Measurements from ENCODE around the gene ENOX1.
A peak's percentile ranks its signal among the peaks of the same experiment; 100 is the strongest.

The ENOX1 gene

DNA sequence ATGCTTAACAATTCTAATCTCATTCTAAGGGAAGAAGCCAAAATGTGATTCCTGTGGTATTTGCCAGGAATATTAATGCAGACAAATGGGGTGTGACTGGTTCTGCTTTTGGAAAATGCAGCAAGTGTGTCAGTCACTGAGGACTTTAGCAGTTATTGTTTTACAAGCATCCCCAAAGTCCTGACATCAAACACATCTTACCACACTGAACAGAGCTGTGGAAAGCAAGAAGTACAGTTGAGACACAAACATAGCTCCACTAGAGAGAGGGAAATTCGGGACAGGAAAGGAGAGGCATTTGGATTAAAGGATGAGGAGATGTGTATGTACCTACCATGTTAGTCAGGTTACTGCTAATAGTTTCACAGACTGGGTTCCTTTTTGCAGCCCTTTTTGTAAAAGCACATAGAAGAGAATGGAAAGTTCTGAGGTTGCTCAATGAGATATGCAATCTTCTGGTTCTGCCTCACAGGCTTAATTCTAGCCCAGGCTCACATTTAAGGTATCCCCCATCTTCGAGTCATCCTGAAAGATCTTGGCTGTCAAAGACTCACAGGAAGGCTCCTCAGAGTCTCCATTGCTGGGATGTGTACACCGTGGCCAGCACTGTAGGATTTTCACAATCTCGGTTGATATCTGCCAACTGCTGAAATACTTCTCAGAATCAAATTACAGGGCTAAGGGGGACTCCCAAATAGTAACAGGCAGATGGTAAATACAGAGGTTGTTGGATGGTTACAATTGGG lies 446.8 kb downstream of the ENOX1 start:
- DNase-seq, result peak; percentile 57

DNA sequence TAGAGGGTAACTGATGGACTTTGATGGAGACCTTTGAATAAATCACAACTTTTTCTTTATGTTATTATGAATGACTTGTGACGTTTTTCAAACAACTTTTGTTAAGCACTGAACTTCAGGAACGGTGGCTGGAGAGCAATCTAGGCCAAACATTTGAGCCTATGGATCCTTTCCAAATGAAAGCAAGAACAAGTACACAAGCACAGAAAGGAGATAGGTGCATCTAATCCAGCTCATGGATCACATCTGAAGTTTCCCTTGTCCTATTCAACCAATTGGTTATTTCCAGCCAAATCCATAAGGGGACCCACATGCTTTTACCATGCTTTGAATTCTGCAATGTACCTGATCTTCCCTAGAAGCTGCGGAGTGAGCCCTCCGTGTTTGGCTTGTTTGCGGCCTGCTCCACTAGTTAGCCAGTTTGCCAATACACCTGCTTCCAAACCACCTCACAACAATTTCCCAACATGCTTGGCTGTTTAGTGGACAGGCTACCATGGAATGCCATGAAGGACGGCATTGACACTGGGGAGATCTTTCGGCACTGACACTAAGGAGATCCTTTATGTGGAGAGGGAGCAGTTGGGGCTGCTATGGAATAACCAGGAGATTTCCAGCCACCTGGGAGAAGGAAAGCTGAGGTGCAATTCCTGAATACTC lies 447.5 kb downstream of the ENOX1 start:
- no peak for DNase-seq

DNA sequence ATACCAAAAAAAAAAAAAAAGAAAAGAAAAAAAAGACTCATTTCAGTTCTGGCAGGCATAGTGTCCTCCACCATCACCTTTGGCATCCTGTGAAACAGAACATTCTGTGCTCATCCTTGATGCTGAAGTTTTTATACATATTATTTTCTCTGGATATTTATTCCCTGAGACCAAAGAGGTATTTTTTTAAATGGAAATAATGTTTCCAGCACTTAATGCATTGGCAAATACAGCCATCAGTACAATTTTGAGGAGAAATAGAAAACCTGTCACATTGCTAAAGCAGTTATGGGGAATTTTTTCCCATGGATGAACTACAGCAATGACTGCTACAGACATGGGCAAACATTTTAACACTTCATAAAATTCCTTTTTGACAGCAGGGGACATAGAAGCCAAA lies 451.0 kb downstream of the ENOX1 start:
- DNase-seq, result no peak

DNA sequence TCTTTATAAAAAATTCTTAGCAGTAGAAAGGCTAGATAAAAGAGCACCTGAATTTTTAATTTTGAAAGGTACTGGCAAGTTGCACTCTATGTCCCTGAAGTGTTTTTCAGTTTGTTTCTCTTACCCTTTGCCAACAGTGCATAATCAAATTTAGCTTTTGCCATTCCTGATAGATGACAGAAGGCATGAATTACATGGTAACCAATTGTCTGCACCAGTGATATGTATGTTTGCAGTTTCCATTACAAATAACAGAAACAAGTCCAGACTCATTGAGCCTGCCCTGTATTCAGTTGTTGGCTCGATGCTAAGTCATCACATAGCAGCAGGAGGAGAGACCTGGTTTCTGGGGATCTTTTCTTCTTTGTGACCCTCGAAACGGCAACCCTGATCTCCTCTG lies 453.6 kb downstream of the ENOX1 start:
- DNase-seq, result no peak

DNA sequence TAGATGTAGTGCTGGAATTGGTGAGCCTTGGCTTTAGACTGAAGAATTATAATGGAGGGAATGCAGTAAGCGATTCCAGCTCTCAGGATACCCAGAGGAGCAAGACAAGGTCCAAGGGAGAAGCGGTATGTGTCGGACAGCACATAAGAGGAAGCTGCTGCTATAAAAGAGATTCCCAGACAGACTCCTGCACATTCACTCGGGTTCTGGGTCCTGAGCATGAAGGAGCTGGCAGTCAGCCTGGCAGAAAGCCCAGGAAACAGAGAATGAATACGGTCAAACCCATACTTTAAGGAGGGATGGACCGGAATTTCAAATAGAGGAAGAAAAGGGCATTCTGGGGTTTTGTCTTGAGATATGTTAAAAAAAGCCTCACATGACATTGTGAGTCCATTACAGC lies 455.1 kb downstream of the ENOX1 start:
- peak; percentile 44 for DNase-seq

DNA sequence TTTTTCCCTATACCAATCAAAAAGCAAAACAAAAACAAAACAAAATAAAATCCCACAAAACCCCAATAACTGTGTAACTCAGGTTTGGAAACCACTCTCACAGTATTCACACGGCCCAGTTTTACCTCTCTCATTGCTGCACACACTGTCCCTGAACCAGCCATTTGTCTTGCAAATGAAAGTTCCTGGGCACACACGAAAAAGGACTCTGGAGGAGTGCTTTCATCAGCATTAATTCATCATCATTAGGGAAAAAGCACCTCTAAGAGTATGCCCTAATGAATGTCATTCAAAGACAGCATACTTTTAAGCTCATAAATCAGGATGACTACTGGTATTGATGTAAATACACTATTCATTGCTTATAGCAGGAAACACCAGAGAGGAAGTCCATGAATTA lies 457.1 kb downstream of the ENOX1 start:
- DNase-seq, result no peak

DNA sequence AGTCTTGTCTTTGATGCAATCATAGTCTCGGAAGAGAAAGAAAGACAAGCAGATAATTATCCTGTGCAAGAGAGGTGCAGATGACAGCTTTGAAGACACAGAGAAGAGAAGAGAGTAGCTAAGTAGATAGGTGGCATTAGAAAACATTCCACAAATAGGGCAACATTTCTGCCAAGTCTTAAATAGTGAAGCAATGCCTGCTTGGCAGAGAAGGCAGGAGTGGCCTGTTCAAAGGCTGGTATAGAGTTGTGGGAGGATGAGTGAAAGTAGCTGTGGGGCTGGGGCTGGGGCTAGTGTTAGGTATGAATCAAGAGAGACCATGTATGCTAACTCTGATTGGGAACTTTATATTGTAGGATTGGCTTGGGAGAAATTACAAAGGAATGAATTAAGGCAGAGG lies 457.9 kb downstream of the ENOX1 start:
- DNase-seq, result no peak

DNA sequence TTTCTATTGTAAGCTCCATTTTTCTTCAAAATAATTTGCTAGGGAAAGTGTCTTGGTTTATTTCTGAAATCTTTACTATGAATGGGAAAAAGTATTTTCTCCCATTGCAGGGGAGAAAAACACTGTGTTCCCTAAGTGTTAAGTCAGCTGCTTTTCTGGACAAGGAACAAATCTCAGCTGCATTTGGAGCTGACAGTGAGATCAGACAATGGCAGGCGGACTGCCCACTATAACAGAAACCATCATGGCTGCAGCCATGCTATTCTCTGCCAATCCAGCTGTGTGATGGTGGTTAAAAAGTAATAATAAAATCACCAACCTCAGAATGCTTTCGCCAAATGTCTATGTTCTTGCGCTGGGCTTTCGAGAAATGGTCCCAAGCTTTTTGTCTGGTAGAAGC lies 460.7 kb downstream of the ENOX1 start:
- DNase-seq, result no peak

DNA sequence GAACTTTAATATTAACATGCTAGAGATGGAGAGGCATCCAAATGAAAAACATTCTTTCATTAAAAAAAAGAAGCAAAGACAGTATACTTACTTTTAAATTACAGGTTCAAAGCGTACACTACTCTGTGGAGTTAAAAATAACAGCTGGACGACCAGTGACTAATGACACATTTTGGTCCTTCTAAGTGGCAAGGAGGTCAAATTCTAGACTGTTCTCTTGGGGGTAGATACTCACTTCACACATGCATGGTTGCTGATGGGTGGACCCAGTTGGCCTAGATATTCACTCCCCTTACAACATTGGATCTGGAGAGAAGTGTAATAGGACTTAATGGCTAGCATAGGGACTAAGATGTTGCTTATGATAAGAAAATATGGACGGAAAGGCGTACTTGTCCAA lies 461.1 kb downstream of the ENOX1 start:
- no peak for DNase-seq

DNA sequence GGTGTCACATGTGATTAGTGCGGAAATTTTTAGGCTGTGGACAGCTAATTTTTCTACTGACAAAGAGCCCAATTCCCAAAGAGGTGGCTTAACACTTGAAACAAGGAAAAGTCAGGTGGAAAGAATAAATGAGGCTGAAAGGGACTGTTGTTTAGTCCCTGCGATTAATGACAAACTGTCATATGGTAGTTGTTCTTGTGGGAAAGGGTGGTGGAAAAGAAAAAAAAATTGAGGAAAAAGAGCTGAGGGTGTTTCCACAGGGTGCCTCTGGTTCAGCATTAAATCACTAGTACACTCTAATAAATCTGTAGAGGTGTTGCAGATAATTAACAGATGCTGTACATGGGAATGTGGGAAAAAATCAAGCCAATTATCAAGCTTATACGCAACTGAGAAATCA lies 462.6 kb downstream of the ENOX1 start:
- DNase-seq, result no peak

DNA sequence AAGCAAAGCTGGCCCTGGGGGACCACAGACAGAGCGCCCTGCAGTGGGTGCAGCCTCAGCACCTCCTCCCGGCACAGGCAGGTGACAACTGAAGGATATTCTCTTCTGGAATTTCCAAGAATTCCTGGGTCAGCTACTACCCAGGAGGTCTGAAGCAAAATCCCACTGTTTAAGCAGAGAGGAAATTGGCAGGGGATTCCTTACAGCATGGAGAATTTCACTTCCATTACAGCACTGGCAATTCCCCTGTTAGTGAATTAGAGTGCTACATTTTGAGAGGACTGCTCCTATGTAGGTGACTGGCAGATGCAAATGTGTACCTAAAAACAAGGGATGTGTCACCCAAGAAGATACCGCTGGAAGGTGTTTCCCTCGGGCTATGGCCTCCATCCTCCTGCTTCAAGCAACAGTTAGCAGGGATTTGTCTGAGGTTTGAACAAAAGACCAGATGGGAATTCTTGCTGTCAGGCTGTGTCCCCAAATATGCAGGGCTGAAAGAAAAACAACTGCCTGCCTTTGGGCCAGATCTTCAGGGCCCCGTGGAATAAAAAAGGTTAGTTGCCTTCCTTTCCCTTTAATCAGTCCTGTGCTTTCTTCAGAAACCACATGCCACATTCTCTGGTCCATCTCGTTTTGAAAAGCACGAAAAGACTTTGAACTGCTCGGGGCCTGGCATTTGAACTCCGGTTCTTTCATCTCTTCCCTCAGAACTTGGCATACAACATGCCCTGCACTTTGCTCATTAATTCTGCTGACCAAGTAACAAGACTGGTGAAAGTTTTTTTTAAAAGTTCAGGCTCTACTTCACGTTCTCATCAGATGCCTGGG lies 466.9 kb downstream of the ENOX1 start:
- DNase-seq, result no peak

DNA sequence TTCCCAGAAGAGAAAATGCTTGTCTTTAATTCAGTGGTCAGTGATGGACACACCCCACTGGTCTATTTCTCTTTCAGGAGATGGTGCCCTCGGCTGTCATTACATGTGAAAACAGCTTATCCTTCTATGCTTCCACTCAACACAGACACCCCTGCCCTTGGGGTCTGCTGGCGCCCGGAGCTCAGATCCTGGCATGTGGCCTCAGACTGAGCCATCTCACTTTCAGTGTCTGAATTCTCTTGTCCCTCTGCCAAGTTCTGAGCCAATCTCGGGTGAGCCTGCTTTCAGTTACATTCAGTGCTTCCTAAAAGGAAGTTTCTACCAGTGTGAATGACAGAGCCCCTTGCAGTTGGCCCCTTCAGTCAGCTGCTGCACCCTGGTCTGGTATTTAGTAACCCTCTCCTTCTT lies 469.8 kb downstream of the ENOX1 start:
- peak; percentile 81 for DNase-seq

DNA sequence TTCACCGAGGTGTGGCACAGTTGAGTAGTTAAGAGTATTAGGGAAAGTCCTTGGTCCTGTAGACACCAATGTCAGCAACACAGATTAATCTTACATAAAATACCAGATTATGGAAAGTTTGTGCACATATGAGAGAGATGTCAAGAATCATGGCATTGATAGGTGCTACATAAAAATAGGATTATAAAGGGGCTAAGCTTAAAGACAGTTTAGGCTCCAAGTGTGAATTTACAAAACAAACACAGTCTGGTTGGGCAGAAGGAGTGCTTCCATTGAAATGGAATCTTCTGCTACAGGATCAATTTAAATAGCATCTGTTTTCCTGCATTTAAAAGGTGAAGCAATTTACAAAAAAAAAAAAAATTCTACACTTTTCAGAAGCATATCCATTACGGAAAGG lies 470.5 kb downstream of the ENOX1 start:
- no peak for DNase-seq

DNA sequence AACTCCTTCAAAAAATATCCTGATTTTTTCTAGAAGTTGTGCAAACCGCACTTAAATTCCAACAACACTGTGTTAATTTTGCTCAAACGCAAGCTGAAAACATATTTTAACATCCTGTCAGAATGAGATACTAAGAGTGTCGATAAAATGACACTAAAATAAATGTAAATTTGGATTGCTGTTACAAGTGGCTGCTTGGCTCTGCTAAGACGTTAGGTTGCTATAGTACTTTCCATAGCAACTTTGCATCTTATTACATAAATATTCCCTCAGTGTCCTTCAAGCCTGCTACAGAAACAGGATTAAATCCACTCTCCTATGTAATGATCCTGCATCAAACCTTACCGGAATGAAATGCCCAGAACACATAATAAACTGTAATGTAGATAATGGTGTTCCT lies 471.2 kb downstream of the ENOX1 start:
- DNase-seq, result no peak

DNA sequence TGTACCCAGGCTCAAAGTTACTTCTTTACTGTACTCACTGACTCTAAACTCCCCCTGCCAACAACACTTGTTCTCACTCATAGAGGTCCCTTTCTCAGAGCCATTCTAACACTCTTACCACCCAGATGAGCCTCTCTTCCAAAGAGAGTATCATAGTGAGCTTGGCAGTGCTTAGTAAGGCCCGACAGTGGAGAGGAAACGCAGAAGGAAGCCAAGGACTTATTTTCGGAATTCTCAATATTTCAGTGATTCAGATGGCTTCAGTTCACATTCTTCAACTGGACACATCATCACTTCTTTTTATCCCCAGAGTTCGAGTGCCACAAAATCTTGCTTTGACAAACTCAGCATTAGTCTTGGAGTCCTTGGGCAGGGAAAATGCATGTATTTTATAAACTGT lies 477.5 kb downstream of the ENOX1 start:
- DNase-seq, result peak; percentile 60

DNA sequence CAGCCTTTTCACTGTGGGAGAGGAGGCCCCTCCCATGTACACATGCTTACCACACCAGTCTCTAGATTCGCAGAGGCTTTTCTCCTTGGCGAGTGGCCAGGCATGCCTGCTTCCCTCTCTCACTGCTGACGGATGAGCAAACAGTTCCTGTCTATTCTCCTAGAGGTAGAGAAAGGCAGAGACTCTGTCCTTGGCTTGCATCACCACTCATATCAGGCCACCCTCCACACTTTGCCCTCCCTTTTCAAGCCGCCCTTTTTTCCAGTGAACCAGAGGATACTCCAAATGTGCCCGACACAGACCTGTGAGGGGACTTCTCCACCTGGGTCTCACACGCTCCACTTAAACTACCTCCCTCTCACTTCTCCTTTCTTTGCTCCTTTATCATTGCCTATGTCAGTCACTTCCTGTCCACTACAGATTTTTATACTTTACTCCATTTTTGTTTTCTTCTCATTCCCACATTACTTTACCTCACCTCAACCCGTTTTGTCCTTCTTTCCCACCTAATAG lies 478.8 kb downstream of the ENOX1 start:
- DNase-seq, result peak; percentile 95

DNA sequence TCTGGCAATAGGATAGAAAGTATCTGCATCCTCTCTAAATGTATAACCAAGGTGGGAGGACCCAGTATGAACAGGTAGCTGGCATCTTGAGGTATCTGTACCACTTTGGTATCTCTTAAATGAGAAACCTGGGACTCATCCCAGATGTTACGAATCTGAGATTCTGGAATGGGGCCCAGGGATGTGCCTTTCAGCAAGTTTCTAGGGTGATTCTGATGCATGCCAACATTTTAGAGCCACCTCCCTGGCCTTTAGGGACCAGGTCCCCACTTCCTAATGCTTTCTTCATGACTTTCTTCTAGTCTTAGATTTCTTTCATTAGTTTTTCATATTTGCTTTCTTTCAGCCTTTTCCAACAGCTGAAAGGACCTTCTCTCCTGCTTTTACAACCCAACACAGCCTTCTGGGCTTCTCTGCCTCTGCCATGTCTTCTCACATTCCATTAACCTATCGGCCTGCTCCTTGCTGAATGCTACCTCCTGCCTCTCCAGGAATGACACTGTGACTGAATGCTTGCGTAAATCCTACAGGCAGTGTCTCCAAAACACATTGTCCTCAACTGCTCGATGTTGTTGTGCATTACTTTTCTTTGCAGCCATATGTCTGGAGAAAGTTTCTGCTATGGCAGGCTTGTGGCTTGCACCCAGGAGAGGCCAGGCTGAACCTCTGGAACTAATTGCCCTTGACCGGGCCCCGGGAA lies 479.4 kb downstream of the ENOX1 start:
- no peak for DNase-seq

DNA sequence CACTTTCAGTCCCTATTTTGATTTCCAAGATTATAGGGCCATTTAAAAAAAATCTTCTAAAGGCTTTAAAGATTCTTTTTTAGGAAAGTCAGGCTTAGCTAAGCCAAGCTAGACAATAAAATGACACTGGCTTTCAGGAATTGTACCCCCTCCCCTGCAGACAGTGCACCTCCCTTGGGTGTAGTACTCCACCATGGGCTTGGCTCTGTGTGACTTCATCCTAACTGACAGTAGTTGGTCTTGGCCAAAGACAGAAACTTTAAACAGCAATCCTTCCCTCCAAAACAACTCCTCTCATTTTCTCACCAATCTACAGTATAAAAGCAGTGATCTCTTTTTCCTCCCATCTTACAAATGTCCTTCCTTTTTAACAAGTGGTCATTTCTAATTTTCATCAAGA lies 480.4 kb downstream of the ENOX1 start:
- DNase-seq, result no peak

DNA sequence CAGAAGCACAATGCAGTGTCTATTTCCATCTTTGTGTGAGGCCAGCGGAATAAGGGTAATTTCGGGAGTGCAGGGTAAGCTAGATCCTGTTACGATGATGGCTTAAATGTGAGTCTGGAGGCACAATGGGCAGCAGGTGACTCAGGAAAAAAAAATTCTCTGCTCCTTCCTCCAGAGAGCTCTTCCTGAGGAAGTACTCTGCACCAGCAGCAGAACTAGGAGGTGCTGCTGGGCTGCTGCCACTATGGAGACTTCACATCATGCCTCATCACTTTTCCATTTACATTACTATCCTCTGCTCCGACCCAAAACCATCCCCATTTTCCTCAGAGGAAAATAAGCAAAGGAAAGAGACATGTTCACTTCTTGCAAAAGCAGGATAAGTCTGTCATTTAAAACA lies 481.4 kb downstream of the ENOX1 start:
- peak; percentile 52 for DNase-seq

DNA sequence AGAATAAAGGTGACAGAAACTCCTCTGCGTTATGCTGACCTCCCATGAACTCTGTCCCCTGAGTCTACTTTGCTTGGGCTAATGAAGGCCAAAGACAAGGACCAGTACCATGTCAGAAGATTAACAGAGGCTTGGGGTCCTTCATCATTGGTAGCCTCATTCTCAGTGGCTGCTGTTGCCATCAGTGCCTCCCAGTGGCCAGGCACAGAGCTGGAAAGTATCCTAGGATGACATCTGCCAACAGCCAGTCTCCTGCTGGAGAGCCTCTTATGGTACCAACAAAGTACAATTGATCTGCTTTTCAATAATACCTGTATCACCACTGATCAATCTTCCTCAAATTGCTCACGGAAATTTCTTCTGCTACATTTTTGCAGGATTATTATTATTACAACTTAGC lies 481.8 kb downstream of the ENOX1 start:
- no peak for DNase-seq

DNA sequence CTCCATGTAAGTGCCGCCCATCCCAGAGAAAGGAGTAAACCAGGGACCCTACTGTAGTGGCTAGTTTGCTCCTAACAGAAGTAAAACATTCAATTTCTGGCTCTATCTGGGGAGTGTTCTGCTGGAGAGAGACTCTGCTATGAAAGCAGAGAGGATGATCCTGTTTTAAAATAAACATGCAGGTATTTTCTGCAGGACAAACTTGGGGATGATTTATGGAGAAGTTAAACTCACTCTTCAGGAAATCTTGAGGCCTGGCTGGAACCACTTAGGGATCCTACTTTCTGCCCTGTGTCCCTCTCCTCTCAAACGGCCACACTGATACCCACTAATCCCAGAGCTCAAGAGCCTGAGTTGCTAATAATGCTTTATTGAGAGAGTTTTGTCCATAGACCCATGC lies 482.3 kb downstream of the ENOX1 start:
- DNase-seq, result no peak

DNA sequence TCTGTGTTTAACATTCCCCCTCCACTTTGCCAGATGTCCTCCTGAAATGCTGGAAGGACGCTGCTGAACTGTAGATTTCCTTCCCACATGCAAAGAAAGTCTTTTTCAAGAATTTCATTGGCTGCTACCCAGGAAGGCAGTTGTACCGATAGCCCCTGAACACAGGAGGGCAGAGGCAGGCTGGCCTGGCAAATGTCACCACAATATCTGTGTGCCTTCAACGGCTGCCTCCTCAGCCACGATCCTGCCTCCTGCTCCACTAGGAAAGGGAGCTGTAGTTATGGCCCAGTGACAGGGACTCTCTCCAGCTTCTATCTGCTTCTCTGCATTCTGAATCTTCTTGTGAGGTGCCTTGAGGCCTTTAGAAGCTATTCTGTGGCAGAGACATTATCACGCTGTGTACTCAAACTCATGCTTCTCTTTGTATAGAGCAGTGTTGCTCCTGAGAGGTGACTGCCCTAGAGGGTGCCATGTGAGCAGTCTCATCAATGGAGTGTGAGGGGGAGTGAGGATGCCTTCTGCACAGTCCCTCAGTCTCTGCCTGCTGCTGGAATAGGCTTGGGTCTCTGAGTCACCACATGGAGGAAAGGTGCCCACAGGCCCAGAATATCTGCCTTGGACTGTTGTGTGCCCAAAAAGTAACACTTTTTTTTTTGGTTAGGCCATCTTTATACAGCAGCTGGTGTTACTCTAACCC lies 483.6 kb downstream of the ENOX1 start:
- DNase-seq, result peak; percentile 72

Measured in fibroblast of skin of right biceps (primary cell).